H9 (cell line): ENCODE data around the gene RCN2. TPM values are rescaled to one million over a fixed set of nuclear protein-coding genes. Genes with fewer than 3 reads are reported as not detected.

Source experiments
- DNase-seq: peaks from one replicate; pipeline ENCODE4 v3.0.0-alpha.2; 2017
- H2AFZ ChIP-seq: one replicate; pipeline ENCODE4 v1.6.1; 2013; ENCODE audit warnings: mild to moderate bottlenecking, low read length, control low read depth, moderate library complexity
- H2AK5ac ChIP-seq: 2 replicates; pipeline ENCODE4 v1.6.1; 2013; ENCODE audit warnings: low read length, control low read depth, mixed read lengths; ENCODE audit not compliant: insufficient read length
- H2BK120ac ChIP-seq: one replicate; pipeline ENCODE4 v1.6.1; 2013; ENCODE audit warnings: low read depth, mild to moderate bottlenecking, low read length, control low read depth, inconsistent platforms; ENCODE audit not compliant: poor library complexity, severe bottlenecking
- H2BK12ac ChIP-seq: 2 replicates; pipeline ENCODE4 v1.6.1; 2013; ENCODE audit warnings: low read length, control low read depth, mixed read lengths, low read depth; ENCODE audit not compliant: insufficient read length
- H2BK15ac ChIP-seq: 2 replicates; pipeline ENCODE4 v1.6.1; 2013; ENCODE audit warnings: low read depth, low read length, control low read depth
- H2BK20ac ChIP-seq: one replicate; pipeline ENCODE4 v1.6.1; 2013; ENCODE audit warnings: low read depth, mild to moderate bottlenecking, low read length, control low read depth, inconsistent platforms; ENCODE audit not compliant: poor library complexity, severe bottlenecking
- H2BK5ac ChIP-seq: 2 replicates; pipeline ENCODE4 v1.6.1; 2013; ENCODE audit warnings: low read length, control low read depth, mixed read lengths; ENCODE audit not compliant: insufficient read length
- H3K14ac ChIP-seq: 2 replicates; pipeline ENCODE4 v1.6.1; 2013; ENCODE audit warnings: low read length, control low read depth; ENCODE audit not compliant: insufficient read depth
- H3K18ac ChIP-seq: 2 replicates; pipeline ENCODE4 v1.6.1; 2013; ENCODE audit warnings: low read depth, mild to moderate bottlenecking, mixed read lengths, low read length, control low read depth; ENCODE audit not compliant: insufficient read length
- H3K23ac ChIP-seq: 2 replicates; pipeline ENCODE4 v1.6.1; 2013; ENCODE audit warnings: low read length, control low read depth, mixed read lengths, low read depth; ENCODE audit not compliant: insufficient read length
- H3K23me2 ChIP-seq: 2 replicates; pipeline ENCODE4 v1.6.1; 2013; ENCODE audit warnings: low read depth, mild to moderate bottlenecking, mixed read lengths, low read length, control low read depth; ENCODE audit not compliant: insufficient read length, poor library complexity, severe bottlenecking
- H3K27ac ChIP-seq: 2 replicates; pipeline ENCODE4 v1.5.1; 2013; ENCODE audit warnings: low read length, control low read depth, mixed read lengths, low read depth; ENCODE audit not compliant: insufficient read length
- H3K27me3 ChIP-seq: 2 replicates; pipeline ENCODE4 v1.6.1; 2013; ENCODE audit warnings: low read length, control low read depth, inconsistent platforms; ENCODE audit not compliant: insufficient read depth
- H3K4ac ChIP-seq: 2 replicates; pipeline ENCODE4 v1.6.1; 2013; ENCODE audit warnings: low read depth, mild to moderate bottlenecking, control low read depth, inconsistent platforms, low read length, moderate library complexity
- H3K4me1 ChIP-seq: 2 replicates; pipeline ENCODE4 v1.6.1; 2013; ENCODE audit warnings: low read length, control low read depth, inconsistent platforms; ENCODE audit not compliant: insufficient read depth
- H3K4me2 ChIP-seq: 2 replicates; pipeline ENCODE4 v1.6.1; 2013; ENCODE audit warnings: low read length, control low read depth, mixed read lengths; ENCODE audit not compliant: insufficient read length, insufficient read depth
- H3K56ac ChIP-seq: 2 replicates; pipeline ENCODE4 v1.6.1; 2013; ENCODE audit warnings: low read depth, mild to moderate bottlenecking, mixed read lengths, low read length, control low read depth; ENCODE audit not compliant: insufficient read length
- H3K79me1 ChIP-seq: 2 replicates; pipeline ENCODE4 v1.6.1; 2013; ENCODE audit warnings: low read depth, mild to moderate bottlenecking, moderate library complexity, low read length, control low read depth, inconsistent platforms; ENCODE audit not compliant: insufficient read depth, poor library complexity, severe bottlenecking
- H3K79me2 ChIP-seq: 2 replicates; pipeline ENCODE4 v1.6.1; 2013; ENCODE audit warnings: low read length, control low read depth, inconsistent platforms; ENCODE audit not compliant: insufficient read depth
- H3K9ac ChIP-seq: 2 replicates; pipeline ENCODE4 v1.6.1; 2013; ENCODE audit warnings: low read length, control low read depth, mixed read lengths; ENCODE audit not compliant: insufficient read length; ENCODE audit errors: extremely low read depth
- H3K9me3 ChIP-seq: one replicate; pipeline ENCODE4 v1.6.1; 2013; ENCODE audit warnings: low read depth, low read length, inconsistent platforms; ENCODE audit not compliant: control insufficient read depth
- H3T11ph ChIP-seq: one replicate; pipeline ENCODE4 v1.6.1; 2013; ENCODE audit warnings: mild to moderate bottlenecking, low read length, control low read depth, inconsistent platforms
- H4K20me1 ChIP-seq: one replicate; pipeline ENCODE4 v1.6.1; 2013; ENCODE audit not compliant: control insufficient read depth, insufficient read length, insufficient read depth
- H4K5ac ChIP-seq: 2 replicates; pipeline ENCODE4 v1.6.1; 2013; ENCODE audit warnings: low read depth, mild to moderate bottlenecking, mixed read lengths, low read length, control low read depth; ENCODE audit not compliant: insufficient read length
- H4K8ac ChIP-seq: replicated peaks from 2 replicates; pipeline ENCODE4 v1.6.1; 2013; ENCODE audit warnings: low read length, control low read depth, mixed read lengths, low read depth; ENCODE audit not compliant: insufficient read length
- H4K91ac ChIP-seq: 2 replicates; pipeline ENCODE4 v1.6.1; 2013; ENCODE audit warnings: low read depth, mild to moderate bottlenecking, moderate library complexity, mixed read lengths, low read length, control low read depth; ENCODE audit not compliant: insufficient read length
- H3K27ac Mint-ChIP-seq, 3 experiments: 2 replicates in 2 of 3; 3 replicates in 1 of 3; pipeline ENCODE4 v1.8.0; 2020 to 2021; ENCODE audit warnings: mixed read lengths in 3 of 3, mild to moderate bottlenecking in 1 of 3, moderate library complexity in 1 of 3
- H3K27me3 Mint-ChIP-seq: 2 replicates; pipeline ENCODE4 v1.8.0; 2021; ENCODE audit warnings: low read depth, mild to moderate bottlenecking, moderate library complexity, mixed read lengths
- H3K36me3 Mint-ChIP-seq, 3 experiments: 2 replicates in 2 of 3; 3 replicates in 1 of 3; pipeline ENCODE4 v1.8.0; 2020 to 2021; ENCODE audit warnings: low read depth in 3 of 3, mixed read lengths in 3 of 3; ENCODE audit not compliant: insufficient read depth in 1 of 3
- H3K4me1 Mint-ChIP-seq, 2 experiments: 2 replicates each; pipeline ENCODE4 v1.8.0; 2020; ENCODE audit warnings: mixed read lengths in 2 of 2
- H3K4me3 Mint-ChIP-seq, 2 experiments: 2 replicates in 1 of 2; 3 replicates in 1 of 2; pipeline ENCODE4 v1.8.0; 2020 to 2021; ENCODE audit warnings: mild to moderate bottlenecking in 2 of 2, mixed read lengths in 2 of 2, moderate library complexity in 1 of 2
- H3K9me3 Mint-ChIP-seq, 2 experiments: 2 replicates in 1 of 2; 3 replicates in 1 of 2; pipeline ENCODE4 v1.8.0; 2020; ENCODE audit warnings: mild to moderate bottlenecking in 2 of 2, mixed read lengths in 2 of 2, moderate library complexity in 1 of 2
- WGBS: extraction: QIAGEN DNeasy Blood & Tissue Kit; methylation state at CpG from one replicate; pipeline ENCODE4 v1.1.7; 2013; ENCODE audit warnings: missing lambda C conversion rate, low lambda C conversion rate, mixed read lengths; ENCODE audit not compliant: insufficient read length; ENCODE audit errors: extremely low coverage; 5-methylcytosine and 5-hydroxymethylcytosine counted together
- total RNA-seq: library from RNA; stranded (reverse); gene quantifications from 2 replicates; pipeline ENCODE4 v1.2.1, GENCODE V29; 2021
- TF ChIP-seq, protein P1 (sequence below): fragments of 200-600 bp; sonication (generic); conservative IDR thresholded peaks from 3 replicates; pipeline ENCODE4 v1.8.0; 2021; ENCODE audit warnings: antibody characterized with exemption, mild to moderate bottlenecking

The RCN2 gene
- total RNA-seq, 1 experiment from 2014 or later: 139 TPM

DNA sequence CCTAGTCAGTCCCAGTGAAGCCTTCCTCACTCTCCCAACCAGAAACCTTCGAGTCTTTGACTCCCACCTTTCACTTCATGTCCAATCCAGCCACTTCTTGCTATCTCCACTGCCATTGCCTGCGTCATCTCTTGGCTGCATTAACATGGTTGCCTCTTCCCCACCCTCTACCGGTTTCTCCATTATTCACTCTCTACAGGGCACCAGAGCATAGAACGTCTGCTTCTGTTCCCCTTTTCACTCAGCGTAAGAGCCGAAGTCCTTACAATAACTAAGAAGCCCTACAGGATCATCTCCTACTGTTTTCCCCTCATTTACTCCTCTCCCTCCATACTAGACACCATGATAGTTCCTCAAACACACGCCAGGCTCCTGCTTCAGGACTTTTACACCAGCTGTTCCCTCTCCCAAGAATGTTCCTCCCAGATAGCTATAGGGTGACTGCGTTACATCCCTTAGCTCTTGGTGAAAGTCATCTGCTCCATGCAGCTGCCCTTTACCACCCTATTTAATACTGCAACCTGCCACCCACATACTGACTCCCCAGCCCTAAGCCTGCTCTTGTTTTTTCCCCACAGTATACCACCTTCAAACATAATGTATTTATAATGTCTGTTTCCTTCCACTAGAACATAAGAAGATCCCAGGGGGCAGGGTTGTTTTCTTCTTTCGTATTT lies 30.9 kb downstream of the RCN2 start:
- Histone ChIP-seq H3K23ac (no peak overlapping the region), H2BK12ac (no peak overlapping the region), H2BK5ac (no peak overlapping the region), H3K79me1 (no peaks in the 10 kb centered on the region), H3K4me1 (no peaks in the 10 kb centered on the region), H3K9ac (no peak overlapping the region), H4K8ac (no peak overlapping the region), H3K18ac (no peak overlapping the region), H4K91ac (no peak overlapping the region), H3K56ac (no peak overlapping the region), H3K9me3 (no peaks in the 10 kb centered on the region), H2BK120ac (no peak overlapping the region), H4K20me1 (no peaks in the 10 kb centered on the region), H2AFZ (no peak overlapping the region), H3K14ac (no peak overlapping the region; the same call in 1 of the 2 replicates), H3K4me2 (no peak overlapping the region), H3K27me3 (no peaks in the 10 kb centered on the region), H3K4ac (no peak overlapping the region), H3K23me2 (no peaks in the 10 kb centered on the region), H3T11ph (no peak overlapping the region), H4K5ac (no peak overlapping the region), H3K27ac (no peak overlapping the region), H3K79me2 (no peaks in the 10 kb centered on the region), H2AK5ac (no peak overlapping the region), H2BK20ac (no peak overlapping the region), H2BK15ac (no peak overlapping the region)
- WGBS: no CpG with 5 or more reads among the region's 9 CpGs
- TF ChIP-seq, protein P1, sequence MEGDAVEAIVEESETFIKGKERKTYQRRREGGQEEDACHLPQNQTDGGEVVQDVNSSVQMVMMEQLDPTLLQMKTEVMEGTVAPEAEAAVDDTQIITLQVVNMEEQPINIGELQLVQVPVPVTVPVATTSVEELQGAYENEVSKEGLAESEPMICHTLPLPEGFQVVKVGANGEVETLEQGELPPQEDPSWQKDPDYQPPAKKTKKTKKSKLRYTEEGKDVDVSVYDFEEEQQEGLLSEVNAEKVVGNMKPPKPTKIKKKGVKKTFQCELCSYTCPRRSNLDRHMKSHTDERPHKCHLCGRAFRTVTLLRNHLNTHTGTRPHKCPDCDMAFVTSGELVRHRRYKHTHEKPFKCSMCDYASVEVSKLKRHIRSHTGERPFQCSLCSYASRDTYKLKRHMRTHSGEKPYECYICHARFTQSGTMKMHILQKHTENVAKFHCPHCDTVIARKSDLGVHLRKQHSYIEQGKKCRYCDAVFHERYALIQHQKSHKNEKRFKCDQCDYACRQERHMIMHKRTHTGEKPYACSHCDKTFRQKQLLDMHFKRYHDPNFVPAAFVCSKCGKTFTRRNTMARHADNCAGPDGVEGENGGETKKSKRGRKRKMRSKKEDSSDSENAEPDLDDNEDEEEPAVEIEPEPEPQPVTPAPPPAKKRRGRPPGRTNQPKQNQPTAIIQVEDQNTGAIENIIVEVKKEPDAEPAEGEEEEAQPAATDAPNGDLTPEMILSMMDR: no peak
- Mint-ChIP-seq H3K27me3 (peaks cover 3% of the 10 kb centered on the region; the same call in 1 of the 2 replicates), H3K27ac (no peak overlapping the region), H3K36me3 (no peaks in the 10 kb centered on the region), H3K4me1 (peaks cover 6 to 15% of the 10 kb centered on the region in 2 experiments; a peak in 2 of 4 replicates), H3K9me3 (peaks cover 0 to 3% of the 10 kb centered on the region in 2 experiments; a peak in 2 of 5 replicates), H3K4me3 (no peak overlapping the region)
- no peak for DNase-seq
